ENCODE results near the gene BLMH. TPM values are rescaled to one million over a fixed set of nuclear protein-coding genes. Genes with fewer than 3 reads are reported as not detected.

The BLMH gene
- total RNA-seq, 1 experiment from 2014 or later: 51.2 TPM

- no peaks in the 10 kb centered on the region for H3K27me3 ChIP-seq (ENCODE audit: insufficient read depth, low read length)
- intact Hi-C loops (cut with micrococcal nuclease): no loop called here
Observed at GRCh38 chr17:30271102-30271501, 20.6 kb downstream of the BLMH start.

More at GRCh38 chr17:30271102-30271501, 20.6 kb downstream of the BLMH start:
- Histone ChIP-seq H3K9me3 (ENCODE audit: control insufficient read depth in 1 of 2, insufficient read depth in 1 of 2, low read depth in 1 of 2, low read length in 2 of 2) (no peaks in the 10 kb centered on the region), H3K9me2 (ENCODE audit: insufficient read depth) (no peaks in the 10 kb centered on the region), H3K36me3 (ENCODE audit: control insufficient read depth in 1 of 2, insufficient read depth in 2 of 2, low read length in 2 of 2) (peaks cover 38 to 43% of the 10 kb centered on the region in 2 experiments; a peak in 3 of 4 replicates), H4K20me1 (ENCODE audit: insufficient read depth) (no peaks in the 10 kb centered on the region), H3K9ac (ENCODE audit: low read length) (no peak overlapping the region), H3K27ac (ENCODE audit: low read depth, low read length) (no peak overlapping the region), H3K4me1 (ENCODE audit: control insufficient read depth in 1 of 2, insufficient read depth in 2 of 2, low read length in 2 of 2) (no peaks in the 10 kb centered on the region), H3K79me2 (ENCODE audit: insufficient read depth, low read length) (no peaks in the 10 kb centered on the region), H3K4me3 (replicated peaks in 1 of 2; ENCODE audit: low read depth in 1 of 2, low read length in 2 of 2) (no peak overlapping the region), H3K4me2 (ENCODE audit: low read length) (no peak overlapping the region), H2AFZ (ENCODE audit: low read depth, low read length, poor library complexity, severe bottlenecking) (no peak overlapping the region)
- BruUV-seq (replicated peaks): no TSS peak
- TF ChIP-seq ZNF274 (IDR thresholded peaks at IDR 0.05; ENCODE audit: low read depth, low read length) (no peak), FOSL1 (IDR thresholded peaks at IDR 0.05; ENCODE audit: low read depth) (no peak), SIN3A (IDR thresholded peaks at IDR 0.05; ENCODE audit: low read depth) (no peak), ATF3 (IDR thresholded peaks at IDR 0.05) (no peak), TCF7L2 (IDR thresholded peaks at IDR 0.05; ENCODE audit: borderline replicate concordance, extremely low read depth, insufficient read depth, insufficient read length) (no peak), SP1 (IDR thresholded peaks at IDR 0.05; ENCODE audit: low read depth) (no peak), SRF (IDR thresholded peaks at IDR 0.05; ENCODE audit: low read depth) (no peak), CBX3 (IDR thresholded peaks at IDR 0.05; ENCODE audit: low read depth) (no peak), ZBTB33 (IDR thresholded peaks at IDR 0.05; ENCODE audit: extremely low read depth, insufficient replicate concordance, low read length) (no peak), ELF1 (IDR thresholded peaks at IDR 0.05; ENCODE audit: borderline replicate concordance, low read depth) (no peak), EGR1 (IDR thresholded peaks at IDR 0.05; ENCODE audit: low read depth) (no peak)
- RAD21 ChIA-PET (ENCODE audit: low non-redundant PET in 1 of 2, low total read pairs in 2 of 2, uncharacterized antibody in 2 of 2, unreplicated experiment in 2 of 2): no interaction called here
- DNase-seq (ENCODE audit: low read depth, low spot score) (no peak), ATAC-seq (no peak)
- POLR2A ChIA-PET: no interaction called here
- CTCF ChIA-PET: no interaction called here
